ENCODE data around the gene MUC12. TPM values are rescaled to one million over a fixed set of nuclear protein-coding genes. Genes with fewer than 3 reads are reported as not detected.

MUC12 gene
- total and polyA plus RNA-seq, 7 donors, result 0.02 to 0.13 (median 0.09) TPM; not detected in 4

- Histone ChIP-seq H3K27me3 (ENCODE audit: insufficient read depth in 3 of 3, low read length in 2 of 3) (peaks cover 0 to 32% (median 3%) of the 10 kb centered on the region in 3 donors), H3K27ac (no peak within 1 kb of the TSS), H3K4me3 (peak within 1 kb of the TSS; percentile 32)
Observed at GRCh38 chr7:100949227-100949932, 20.0 kb upstream of the MUC12 start, which contains the start of gene MUC3A. TSS of gene MUC3A (plus strand) at chr7:100949534. CDS start at chr7:100949625, 91 bp downstream.

GRCh38 chr7:100949933-100950443, 19.4 kb upstream of the MUC12 start:
- H3K27ac ChIP-seq, result no peak overlapping the region
- 38 to 45% (median 39%) methylated on average over 15 of the region's 15 CpGs for WGBS, 3 donors
- peak overlapping the region; percentile 32 for H3K4me3 ChIP-seq
- H3K9me3 ChIP-seq, result no peaks in the 10 kb centered on the region
- TF ChIP-seq, protein P1, sequence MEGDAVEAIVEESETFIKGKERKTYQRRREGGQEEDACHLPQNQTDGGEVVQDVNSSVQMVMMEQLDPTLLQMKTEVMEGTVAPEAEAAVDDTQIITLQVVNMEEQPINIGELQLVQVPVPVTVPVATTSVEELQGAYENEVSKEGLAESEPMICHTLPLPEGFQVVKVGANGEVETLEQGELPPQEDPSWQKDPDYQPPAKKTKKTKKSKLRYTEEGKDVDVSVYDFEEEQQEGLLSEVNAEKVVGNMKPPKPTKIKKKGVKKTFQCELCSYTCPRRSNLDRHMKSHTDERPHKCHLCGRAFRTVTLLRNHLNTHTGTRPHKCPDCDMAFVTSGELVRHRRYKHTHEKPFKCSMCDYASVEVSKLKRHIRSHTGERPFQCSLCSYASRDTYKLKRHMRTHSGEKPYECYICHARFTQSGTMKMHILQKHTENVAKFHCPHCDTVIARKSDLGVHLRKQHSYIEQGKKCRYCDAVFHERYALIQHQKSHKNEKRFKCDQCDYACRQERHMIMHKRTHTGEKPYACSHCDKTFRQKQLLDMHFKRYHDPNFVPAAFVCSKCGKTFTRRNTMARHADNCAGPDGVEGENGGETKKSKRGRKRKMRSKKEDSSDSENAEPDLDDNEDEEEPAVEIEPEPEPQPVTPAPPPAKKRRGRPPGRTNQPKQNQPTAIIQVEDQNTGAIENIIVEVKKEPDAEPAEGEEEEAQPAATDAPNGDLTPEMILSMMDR (IDR thresholded peaks at IDR 0.05), result no peak
- intact Hi-C loops (cut with DNase I), result loop anchor here in 1 of 2 donors (1.0 kb wide), 1 partner anchor 23 kb away; no protein-coding TSS in a partner anchor
- no peaks in the 10 kb centered on the region for H3K36me3 ChIP-seq (ENCODE audit: insufficient read depth in 1 of 2, low read depth in 1 of 2)
- DNase-seq, result no peak
- peaks cover 0 to 32% (median 0%) of the 10 kb centered on the region in 3 donors for H3K27me3 ChIP-seq (ENCODE audit: insufficient read depth in 3 of 3, low read length in 2 of 3)
- no peak for ATAC-seq
- no peaks in the 10 kb centered on the region for H3K4me1 ChIP-seq

More at GRCh38 chr7:100949227-100949932, 20.0 kb upstream of the MUC12 start, which contains the start of gene MUC3A:
- TF ChIP-seq, protein P1 (IDR thresholded peaks at IDR 0.05), result no peak
- DNase-seq (no peak), ATAC-seq (no peak)
- H3K9me3 ChIP-seq, result no peaks in the 10 kb centered on the region
- intact Hi-C loops (cut with DNase I), result no loop called here
- H3K4me1 ChIP-seq, result no peaks in the 10 kb centered on the region
- no peaks in the 10 kb centered on the region for H3K36me3 ChIP-seq (ENCODE audit: insufficient read depth in 1 of 2, low read depth in 1 of 2)
- WGBS, 3 donors, result 21 to 28% (median 22%) methylated on average over 23 to 24 of the region's 24 CpGs

DNA sequence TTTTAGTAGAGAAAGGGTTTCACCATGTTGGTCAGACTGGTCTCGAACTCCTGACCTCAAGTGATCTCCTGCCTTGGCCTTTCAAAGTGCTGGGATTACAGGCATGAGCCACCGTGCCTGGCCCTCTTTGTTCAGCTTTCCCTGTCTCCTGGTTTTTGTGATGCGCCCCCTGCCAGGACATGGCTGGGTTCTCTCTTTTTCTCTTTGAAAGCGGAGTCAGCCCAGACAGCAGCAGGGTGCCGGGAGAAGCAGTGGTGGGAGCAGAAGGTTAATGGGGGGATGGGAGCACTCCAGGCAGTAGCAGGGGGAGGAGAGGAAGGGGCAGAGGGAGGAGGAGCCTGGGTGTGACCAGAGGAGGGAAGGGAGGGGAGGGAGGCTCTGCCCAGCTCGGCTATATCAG, 18.2 kb upstream of the MUC12 start:
- TF ChIP-seq, protein P1 (IDR thresholded peaks at IDR 0.05), result no peak
- Histone ChIP-seq H3K9me3 (no peaks in the 10 kb centered on the region), H3K4me3 (no peak overlapping the region), H3K27ac (no peak overlapping the region), H3K27me3 (ENCODE audit: insufficient read depth in 3 of 3, low read length in 2 of 3) (peaks cover 0 to 38% (median 0%) of the 10 kb centered on the region in 3 donors), H3K4me1 (no peaks in the 10 kb centered on the region), H3K36me3 (ENCODE audit: insufficient read depth in 1 of 2, low read depth in 1 of 2) (no peaks in the 10 kb centered on the region)
- DNase-seq (no peak), ATAC-seq (no peak)
- 31 to 44% (median 36%) methylated on average over 6 of the region's 6 CpGs for WGBS, 3 donors
- intact Hi-C loops (cut with DNase I), result no loop called here

DNA sequence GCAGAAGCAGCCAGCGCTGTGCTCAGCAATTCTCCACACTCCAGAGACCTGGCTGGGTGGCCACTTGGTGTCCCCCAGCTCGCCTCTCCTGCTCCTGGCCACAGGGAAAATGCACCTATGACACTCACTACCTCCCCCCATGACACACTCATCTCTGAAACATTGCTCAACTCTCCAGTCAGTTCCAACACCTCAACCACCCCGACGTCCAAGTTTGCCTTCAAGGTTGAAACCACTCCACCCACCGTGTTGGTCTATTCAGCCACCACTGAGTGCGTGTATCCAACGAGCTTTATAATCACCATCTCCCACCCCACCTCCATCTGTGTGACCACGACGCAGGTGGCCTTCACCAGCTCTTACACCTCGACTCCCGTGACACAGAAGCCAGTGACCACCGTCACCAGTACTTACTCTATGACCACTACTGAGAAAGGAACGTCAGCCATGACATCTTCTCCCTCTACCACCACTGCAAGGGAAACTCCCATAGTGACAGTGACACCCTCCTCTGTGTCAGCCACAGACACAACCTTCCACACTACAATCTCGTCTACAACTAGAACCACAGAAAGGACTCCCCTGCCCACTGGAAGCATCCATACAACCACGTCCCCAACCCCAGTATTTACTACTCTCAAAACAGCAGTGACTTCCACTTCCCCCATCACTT, 17.3 kb upstream of the MUC12 start:
- H3K4me3 ChIP-seq, result no peak overlapping the region
- H3K4me1 ChIP-seq, result no peaks in the 10 kb centered on the region
- H3K27me3 ChIP-seq (ENCODE audit: insufficient read depth in 3 of 3, low read length in 2 of 3), result peaks cover 0 to 38% (median 2%) of the 10 kb centered on the region in 3 donors
- no peak overlapping the region for H3K27ac ChIP-seq
- intact Hi-C loops (cut with DNase I), result no loop called here
- no peak for DNase-seq
- no peaks in the 10 kb centered on the region for H3K36me3 ChIP-seq (ENCODE audit: insufficient read depth in 1 of 2, low read depth in 1 of 2)
- no peak for ATAC-seq
- 63 to 69% (median 67%) methylated on average over 15 of the region's 15 CpGs for WGBS, 3 donors
- TF ChIP-seq, protein P1 (IDR thresholded peaks at IDR 0.05), result no peak
- no peaks in the 10 kb centered on the region for H3K9me3 ChIP-seq
